GM18868 (cell line): ENCODE data around the gene TFIP11.
"Not testable (repeated sequence)": the region's sequence is repeated elsewhere in the genome, so short reads cannot be mapped to it uniquely, and the experiment has no call there.

Experiments
- ATAC-seq: cut with Tn5 transposase; IDR thresholded peaks from one replicate; pipeline ENCODE4 v1.9.1; 2021; ENCODE audit warnings: mild to moderate bottlenecking, moderate library complexity; ENCODE audit not compliant: unreplicated experiment

The TFIP11 gene

DNA sequence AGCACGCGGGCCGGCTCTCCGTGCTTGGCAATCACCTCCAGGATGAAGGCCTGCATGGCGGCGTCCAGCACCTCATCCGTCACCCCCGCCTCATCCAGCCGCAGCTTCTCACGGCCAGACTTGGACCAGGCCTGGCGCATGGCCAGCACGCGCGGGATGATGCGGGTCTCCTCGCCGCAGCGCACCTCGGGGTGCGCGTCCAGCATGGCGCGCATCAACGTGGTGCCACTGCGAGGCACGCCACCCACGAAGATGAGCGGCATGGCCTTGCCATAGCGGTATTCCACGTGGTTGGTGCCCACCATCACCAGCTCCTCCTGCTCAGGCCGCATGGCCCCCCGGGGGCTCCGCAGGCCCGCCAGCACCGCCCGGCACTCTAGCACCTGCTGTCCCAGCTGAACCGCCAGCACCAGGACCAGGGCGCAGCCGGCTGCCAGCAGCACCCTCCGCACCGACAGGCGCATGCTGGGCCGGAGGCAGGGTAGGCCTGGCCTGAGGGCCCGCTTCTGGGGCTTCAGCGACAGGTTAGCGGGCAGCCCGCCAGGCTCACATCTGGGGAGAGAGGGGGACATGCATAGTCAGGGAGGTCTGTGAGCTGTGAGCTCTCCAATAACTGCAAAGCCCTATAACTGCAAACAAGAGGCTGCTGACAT, 29.0 kb upstream of the TFIP11 start:
- ATAC-seq: no peak

DNA sequence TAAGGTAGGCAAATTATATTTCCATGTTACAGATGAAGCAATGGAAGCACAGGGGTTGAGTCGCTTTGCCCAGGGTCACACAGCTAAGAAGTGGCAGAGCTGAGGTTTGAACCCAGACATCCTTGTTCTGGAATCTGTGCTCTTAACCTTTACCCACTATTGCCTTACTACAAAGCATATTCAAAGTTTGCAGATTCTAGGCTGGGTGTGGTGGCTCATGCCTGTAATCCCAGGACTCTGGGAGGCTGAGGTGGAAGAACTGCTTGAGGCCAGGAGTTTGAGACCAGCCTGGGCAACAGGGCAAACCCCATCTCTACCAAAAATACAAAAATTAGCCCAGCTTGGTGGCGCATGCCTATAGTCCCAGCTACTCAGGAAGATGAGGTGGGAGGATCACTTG, 27.8 kb upstream of the TFIP11 start:
- ATAC-seq: no peak

DNA sequence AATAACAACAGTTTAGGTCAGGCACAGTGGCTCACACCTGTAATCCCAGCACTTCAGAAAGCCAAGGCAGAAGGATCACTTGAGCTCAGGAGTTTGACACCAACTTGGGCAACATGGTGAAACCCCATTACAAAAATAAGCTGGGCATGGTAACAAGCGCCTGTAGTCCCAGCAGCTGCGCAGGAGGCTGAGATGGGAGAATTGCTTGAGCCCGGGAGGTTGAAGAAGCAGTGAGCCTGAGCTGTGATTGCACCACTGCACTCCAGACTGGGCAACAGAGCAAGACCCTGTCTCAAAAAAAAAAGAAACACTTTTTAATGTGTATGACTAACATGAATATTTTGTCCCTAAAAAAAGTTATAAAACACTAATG, 24.5 kb upstream of the TFIP11 start:
- no peak for ATAC-seq

DNA sequence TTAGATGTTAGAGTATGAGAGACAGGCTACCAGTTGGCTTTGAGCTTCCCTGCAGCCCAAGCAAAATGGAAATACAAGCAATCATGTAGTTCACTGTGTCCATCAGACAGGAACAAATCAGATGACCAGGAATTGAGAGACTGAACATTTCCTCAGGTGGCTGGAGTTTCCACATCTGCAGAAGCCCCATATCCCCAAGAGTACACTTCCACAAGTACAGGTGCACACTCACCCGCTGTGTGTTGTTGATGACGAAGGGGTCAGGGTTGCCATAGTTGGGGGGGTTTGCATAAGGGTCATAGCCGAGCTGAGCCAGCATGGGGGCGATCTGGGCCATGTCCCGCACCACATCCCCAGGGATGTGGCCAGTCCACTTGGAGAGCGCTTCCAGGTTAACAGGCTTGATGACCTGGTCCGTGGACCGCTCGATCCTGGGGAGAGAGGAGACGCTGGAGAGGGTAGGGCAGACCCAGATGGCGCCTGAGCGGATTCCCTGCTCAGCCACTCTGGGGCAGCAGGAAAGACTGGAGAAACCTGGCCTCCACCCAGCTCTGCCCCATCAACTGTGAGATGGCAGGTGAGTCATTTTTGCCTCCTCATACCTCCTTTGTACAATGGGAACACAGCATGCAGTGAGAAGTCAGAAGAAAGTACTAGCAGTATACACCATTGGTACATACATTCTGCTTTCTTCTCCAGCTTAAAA, 23.9 kb upstream of the TFIP11 start:
- no peak for ATAC-seq

DNA sequence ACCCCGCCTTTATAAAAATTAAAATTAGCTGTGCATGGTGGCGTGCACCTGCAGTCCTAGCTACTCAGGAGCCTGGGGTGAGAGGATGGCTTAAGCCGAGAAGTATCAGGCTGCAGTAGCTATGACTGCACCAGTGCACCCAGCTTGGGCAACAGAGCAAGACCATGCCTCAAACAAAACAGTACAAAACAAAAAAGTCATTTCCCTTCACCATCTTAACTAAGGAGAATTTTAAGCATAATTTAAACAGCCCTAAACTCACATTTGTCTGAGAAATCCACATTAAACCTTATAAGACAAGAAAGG, 23.3 kb upstream of the TFIP11 start:
- ATAC-seq: no peak

DNA sequence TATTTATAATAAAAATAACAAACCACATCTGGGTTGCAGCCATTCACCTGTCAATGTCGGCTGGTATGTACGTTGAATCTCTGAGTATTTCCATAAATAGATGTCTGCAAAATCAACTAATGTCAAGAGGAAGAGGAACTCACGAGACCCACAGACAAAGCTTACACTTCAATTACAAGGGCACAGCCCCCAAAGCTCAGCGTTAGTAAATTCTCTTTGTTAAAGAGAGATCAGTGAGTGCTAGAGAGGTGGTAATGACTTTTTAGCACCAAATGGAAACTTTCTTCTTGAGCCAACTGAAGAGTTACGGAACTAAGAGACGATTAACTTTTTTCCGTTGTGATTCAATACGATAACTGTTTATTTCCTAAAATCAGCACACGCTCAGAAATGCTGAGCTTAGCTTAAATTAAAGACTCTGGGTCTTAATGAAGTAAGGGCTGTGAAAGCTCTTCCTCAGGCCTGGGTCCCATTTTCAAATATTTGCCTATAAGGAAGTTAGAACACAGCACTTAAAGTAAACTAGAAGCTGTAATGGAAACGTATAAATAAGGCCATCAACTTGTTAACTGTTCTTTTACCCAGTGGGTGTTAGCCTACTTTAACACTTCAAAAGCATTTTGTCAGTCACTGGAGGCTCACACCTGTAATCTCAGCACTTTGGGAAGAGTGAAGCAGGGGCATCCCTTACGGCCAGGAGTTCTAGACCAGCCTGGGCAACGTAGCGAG, 22.8 kb upstream of the TFIP11 start:
- no peak for ATAC-seq

DNA sequence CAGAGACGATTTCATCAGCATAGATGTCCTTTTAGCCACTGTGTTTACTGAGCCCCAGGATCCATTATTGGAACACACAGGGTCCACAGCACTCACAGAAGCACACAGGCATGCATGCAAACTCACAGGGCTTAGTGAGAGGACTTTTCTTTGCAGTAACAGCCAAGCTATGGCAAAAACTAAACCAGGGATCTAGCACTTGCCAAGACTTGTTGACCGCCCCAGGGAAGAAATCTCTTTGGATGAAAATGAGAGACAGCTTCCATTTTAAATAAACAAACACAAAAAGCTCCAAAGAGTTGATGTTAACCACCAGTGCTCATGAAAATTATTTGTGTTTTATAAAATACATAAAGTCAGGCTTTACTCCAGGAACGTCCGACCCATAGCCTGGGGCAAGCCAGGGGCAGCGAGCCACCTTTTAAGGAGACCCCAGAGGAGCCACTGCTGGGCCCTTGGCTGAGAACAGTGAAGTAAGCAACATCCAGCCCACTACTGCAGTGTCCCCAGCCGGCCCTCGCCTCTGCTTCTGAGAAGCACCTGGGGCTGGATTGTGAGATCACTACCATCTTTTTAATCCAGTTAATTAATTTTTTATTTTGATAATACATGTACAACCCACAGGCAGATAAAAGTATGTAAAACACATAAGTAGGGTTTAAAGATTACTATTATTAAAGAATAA, 22.0 kb upstream of the TFIP11 start:
- ATAC-seq: no peak

DNA sequence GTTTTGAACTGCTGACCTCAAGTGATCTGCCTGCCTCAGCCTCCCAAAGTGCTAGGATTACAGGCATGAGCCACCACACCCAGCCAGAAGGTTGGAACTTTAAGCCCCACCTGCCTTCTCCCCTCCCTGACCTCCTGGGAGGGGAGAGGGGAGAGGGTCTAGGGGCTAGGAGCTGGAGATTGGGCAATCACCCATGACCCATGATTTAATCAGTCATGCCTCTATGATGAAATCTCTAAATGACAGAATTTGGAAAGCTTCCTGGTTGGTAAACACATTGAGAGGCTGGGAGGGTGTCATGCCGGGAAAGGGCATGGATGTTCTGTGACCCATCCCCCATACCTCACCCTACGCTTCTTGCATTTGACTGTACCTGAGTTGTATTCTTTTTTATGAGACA, 17.1 kb upstream of the TFIP11 start:
- no peak for ATAC-seq

DNA sequence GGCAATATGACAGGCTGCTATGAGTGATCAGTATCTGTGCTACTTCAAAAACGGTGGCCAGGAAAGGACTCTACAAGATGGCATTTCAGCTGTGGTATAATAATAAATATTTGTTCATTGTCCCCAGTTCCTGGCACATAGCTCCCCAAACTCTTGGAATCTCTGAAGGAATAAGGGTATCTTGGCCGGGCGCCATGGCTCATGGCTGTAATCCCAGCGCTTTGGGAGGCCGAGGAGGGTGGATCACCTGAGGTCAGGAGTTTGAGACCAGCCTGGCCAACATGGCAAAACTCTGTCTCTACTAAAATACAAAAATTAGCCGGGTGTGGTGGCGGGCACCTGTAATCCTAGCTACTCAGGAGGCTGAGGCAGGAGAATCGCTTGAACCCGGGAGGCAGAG, 16.2 kb upstream of the TFIP11 start:
- ATAC-seq: not testable (repeated sequence)

DNA sequence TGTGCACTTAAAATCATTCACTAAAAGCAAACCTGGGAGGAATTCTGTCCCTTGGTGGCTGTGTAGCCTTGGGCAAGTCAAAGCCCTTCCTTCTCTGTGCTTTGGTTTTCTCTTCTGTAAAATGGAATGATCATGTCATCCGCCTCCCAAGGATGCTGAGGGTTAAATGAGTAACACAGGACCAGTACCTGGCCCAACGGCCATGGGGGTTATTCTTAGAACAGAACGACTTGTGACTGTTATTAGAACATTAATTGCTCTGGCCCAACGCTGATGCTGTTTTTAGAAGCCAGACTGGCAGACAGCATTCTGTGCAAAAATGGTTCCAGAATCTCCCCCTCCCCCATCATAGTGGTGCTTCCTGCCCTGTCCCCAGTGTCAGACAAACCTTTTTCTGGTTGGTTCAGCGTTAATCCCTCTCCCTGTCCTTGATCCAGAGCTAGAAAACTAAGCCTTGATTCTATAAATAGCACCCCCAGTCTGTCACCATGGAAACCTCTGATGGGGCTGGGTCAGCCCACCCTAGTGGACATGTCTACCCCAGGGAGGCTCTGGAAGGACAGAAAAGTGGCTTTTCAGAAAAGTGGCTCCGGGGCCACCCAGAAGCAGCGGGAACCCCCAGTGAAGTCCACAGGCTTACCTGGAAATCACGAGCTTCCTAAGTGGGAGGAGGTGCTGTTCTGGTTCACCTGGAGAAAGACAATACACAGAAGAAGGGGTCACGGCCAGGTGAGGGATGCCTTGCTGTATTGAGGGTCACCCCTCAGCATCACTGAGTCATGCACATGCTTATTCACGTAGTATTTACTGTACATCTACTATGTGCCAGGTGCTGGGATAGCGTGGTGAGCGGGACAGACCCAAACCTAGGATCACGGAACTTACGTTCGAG, 15.5 kb upstream of the TFIP11 start:
- ATAC-seq: no peak

DNA sequence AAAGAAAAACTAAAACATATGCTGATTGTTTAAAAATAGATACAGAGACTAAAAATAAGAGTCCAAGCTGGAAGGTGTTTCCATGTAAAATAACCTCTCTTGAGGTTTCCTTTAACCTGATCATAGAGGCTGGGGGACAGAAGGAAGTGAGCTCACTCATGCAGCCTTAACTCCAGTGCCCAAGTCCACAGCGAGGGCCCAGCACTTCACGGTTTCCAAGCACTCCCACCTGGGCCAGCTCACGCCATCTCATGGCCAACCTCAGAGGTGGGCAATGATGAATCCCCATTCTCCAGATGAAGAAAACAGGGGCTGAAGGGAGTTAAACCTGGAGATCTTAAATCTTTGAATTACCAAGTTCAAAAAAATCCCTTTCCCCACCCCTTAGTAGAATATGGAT, 14.9 kb upstream of the TFIP11 start:
- no peak for ATAC-seq

DNA sequence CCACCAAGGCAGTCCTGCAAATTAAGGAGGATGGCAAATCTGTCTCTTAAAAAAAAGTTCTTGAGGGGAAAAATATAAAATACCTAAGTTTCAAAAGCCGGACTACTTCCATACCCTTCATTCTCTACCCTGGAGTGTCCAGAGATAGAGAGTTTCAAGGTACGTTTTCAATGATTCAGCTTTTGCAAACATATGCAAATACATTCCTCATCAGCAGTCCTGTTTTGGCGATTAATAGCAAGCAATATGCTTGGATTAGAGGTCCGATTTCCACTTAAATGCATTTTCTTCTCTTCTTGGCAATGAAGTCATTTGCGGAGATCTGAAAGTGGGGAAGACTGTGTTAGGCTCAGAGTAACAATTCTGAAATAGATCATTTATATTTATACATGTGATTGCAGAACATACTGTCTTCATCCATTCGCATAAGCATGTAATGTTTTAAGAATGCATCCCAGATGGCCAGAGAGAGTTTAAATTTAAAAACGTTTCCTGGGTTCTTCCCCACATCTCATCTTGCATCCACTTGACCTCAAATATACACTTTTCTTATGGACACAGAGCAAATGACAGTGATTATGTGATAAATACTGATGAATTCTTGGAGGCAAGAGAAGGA, 13.8 kb upstream of the TFIP11 start:
- no peak for ATAC-seq

DNA sequence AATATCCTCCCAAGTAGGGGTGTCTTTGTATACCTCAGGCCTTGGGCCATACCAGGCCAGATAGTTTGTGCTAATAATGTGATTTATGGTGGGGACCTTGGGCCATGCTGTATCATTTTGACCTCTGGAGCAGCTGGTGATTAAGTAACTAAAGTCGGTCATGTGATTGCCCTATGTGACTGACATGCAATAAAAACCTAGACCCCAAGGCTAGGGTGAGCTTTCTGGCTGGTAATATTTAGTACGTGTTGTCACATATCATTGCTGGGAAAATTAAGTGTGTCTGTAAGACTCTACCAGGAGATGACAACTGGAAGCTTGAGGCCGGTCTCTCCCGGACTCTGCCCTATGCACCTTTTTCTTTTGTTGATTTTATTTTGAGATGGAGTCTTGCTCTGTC, 12.6 kb upstream of the TFIP11 start:
- no peak for ATAC-seq

DNA sequence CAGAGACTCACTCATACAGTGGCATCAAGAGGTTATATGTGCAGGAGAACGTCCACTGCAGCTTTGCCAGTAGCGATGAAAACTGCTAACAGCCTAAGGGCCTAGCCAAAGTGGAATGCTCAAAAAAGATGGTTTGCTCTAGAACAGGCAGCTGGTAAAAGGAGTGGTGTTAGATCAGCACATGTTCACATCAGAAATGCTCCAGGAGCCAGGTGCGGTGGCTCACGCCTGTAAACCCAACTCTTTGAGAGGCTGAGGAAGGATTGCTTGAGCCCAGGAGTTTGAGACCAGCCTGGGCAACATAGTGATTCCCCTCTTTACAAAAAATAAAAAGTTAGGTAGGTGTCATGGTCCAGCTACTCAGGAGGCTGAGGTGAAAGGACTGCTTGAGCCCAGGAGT, 10.3 kb upstream of the TFIP11 start:
- no peak for ATAC-seq

DNA sequence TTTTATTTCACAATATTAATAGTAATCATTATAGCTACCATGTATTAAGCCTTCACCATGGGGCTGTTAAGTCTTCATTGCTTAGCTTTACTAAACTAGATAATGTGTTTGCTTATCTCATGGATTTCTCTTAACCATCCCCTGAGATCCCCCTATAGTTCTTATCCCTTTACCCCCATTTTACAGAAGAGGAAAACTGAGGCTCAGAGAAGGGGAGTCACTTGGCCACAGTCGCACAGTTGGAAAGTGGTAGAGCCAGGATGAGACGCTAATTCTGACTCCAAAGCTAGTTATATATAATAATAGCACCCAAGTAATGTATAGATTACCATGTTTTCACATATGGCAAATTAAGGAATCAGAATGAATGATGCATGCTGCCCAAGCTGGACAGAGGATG, 9.7 kb upstream of the TFIP11 start:
- no peak for ATAC-seq

DNA sequence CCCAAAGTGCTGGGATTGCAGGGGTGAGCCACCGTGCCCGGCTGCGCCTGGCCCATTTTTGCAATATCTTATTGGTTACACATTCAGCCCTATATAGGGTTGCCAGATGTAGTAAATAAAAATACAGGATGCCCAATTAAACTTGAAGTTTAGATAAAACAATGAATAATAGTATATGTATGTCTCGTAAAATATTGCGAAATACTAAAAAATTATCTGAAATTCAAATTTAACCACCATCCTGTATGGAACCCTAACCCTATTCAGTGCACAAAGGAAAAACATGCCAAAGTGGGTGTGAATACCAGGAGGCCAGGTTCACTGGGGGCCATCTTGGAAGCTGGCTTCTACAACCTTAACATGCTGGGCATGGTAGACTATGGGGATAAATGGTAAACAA, 5.2 kb upstream of the TFIP11 start:
- no peak for ATAC-seq

DNA sequence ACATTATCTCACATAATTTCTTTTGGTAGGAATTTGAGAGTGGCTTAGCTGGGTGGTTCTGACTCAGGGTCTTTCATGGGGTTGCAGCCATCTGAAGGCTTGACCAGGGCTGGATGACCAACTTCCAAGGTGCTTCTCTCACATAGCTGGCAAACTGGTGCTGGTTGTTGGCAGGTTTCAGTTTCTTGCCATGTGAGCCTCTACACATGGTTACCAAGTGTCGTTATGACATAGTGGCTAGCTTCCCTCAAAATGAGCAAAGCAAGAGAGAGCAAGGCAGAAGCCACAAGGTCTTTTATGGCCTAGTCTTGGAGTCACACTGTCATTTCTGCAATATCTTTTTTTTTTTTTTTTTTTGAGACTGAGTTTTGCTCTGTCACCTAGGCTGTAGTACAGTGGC, 4.2 kb upstream of the TFIP11 start:
- ATAC-seq: no peak

DNA sequence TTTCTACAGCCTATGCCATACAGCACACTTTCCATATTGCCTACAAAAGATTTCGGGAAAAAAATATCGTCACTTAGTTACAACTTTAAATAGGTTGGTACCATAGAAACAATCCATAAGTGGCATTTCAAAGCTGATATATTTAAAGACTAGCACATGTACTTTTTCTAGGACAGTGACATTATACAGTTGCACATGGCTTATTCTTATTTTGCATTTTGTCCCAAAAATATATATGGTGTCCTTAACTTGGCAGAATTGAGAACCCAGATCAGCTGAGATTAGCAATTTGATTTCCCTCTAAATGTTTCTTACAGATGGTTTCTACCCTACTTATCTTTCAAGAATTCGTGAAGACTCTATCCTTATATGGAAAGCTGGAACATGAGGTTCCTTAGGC, 3.7 kb upstream of the TFIP11 start:
- no peak for ATAC-seq

DNA sequence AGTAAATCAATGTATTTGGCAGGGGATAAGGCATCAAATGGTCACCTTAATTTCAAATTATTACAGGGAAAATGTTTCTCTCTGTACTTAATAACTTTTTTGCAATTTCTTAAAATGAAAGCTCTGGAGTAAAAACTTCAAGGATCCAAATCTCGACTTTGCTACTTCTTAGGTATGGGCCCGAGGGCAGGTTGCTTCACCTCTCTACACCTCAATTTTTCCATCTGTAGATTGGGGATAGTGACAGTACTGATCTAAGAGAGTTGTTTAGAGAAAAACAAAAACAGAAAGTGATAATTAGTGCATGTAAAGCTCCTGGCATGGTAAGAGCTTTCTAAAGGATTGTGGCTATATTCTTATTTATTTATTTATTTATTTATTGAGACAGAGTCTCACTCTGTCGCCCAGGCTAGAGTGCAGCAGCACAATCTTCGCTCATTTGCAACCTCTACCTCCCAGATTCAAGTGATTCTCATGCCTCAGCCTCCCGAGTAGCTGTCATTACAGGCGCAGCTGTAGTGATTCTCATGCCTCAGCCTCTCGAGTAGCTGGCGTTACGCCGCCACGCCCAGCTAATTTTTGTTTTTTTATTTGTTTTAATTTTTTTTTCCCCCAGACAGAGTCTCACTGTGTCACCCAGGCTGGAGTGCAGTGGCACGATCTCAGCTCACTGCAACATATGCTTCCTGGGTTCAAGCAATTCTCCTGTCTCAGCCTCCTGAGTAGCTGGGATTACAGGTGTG, 2.3 kb upstream of the TFIP11 start:
- ATAC-seq: no peak

DNA sequence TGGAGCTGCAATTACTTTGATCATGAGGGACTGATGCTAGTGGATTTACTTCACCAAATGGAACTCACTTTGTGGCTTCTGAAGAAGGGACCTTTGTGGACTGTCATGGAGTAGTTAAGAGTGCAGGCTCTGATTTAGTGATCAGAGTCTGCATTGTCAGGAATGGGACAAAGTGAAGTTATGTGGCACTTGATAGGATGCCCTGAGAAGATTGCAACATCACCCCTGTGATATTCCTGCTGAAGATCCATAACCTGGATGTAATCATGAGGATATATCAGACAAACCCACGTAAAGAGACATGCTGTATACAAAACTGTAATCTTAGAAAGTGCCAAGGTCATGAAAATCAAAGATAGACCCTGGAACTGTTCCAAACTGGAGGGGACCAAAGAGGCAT, 1.6 kb upstream of the TFIP11 start:
- ATAC-seq: no peak
